OCI-LY3 (cell line): ENCODE results near the gene ZRANB2.

Experiments
- EZH2phosphoT487 ChIP-seq: fragments of 200-600 bp; shearing (Covaris generic); IDR thresholded peaks from 2 replicates; pipeline ENCODE4 v1.6.1; 2018; ENCODE audit warnings: antibody characterized with exemption, mixed run types, low read depth
- TF ChIP-seq, protein P1 (sequence below): fragments of 200-600, 300-600 bp; sonication (generic); IDR thresholded peaks from 2 replicates; pipeline ENCODE4 v1.5.1; 2014; ENCODE audit warnings: antibody characterized with exemption, low read length, low read depth

- TF ChIP-seq, protein P1, sequence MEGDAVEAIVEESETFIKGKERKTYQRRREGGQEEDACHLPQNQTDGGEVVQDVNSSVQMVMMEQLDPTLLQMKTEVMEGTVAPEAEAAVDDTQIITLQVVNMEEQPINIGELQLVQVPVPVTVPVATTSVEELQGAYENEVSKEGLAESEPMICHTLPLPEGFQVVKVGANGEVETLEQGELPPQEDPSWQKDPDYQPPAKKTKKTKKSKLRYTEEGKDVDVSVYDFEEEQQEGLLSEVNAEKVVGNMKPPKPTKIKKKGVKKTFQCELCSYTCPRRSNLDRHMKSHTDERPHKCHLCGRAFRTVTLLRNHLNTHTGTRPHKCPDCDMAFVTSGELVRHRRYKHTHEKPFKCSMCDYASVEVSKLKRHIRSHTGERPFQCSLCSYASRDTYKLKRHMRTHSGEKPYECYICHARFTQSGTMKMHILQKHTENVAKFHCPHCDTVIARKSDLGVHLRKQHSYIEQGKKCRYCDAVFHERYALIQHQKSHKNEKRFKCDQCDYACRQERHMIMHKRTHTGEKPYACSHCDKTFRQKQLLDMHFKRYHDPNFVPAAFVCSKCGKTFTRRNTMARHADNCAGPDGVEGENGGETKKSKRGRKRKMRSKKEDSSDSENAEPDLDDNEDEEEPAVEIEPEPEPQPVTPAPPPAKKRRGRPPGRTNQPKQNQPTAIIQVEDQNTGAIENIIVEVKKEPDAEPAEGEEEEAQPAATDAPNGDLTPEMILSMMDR = no peak
- no peak for TF ChIP-seq EZH2phosphoT487
Observed at GRCh38 chr1:71086331-71086730, 5.5 kb upstream of the ZRANB2 start.
